Measurements from ENCODE around the gene CAMSAP3.

The CAMSAP3 gene

GRCh38 chr19:7614859-7615741, 19.4 kb downstream of the CAMSAP3 start:
- no peaks in the 10 kb centered on the region for H3K27me3 ChIP-seq (ENCODE audit: control insufficient read depth, insufficient read depth, low read length)
- H3K4me3 ChIP-seq (ENCODE audit: low read depth, low read length), result no peak overlapping the region
- TF ChIP-seq, protein P1, sequence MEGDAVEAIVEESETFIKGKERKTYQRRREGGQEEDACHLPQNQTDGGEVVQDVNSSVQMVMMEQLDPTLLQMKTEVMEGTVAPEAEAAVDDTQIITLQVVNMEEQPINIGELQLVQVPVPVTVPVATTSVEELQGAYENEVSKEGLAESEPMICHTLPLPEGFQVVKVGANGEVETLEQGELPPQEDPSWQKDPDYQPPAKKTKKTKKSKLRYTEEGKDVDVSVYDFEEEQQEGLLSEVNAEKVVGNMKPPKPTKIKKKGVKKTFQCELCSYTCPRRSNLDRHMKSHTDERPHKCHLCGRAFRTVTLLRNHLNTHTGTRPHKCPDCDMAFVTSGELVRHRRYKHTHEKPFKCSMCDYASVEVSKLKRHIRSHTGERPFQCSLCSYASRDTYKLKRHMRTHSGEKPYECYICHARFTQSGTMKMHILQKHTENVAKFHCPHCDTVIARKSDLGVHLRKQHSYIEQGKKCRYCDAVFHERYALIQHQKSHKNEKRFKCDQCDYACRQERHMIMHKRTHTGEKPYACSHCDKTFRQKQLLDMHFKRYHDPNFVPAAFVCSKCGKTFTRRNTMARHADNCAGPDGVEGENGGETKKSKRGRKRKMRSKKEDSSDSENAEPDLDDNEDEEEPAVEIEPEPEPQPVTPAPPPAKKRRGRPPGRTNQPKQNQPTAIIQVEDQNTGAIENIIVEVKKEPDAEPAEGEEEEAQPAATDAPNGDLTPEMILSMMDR (IDR thresholded peaks at IDR 0.05), result no peak
- H3K4me2 ChIP-seq (ENCODE audit: low read length), result no peak overlapping the region
- H2AFZ ChIP-seq, result no peak overlapping the region
- H3K9ac ChIP-seq, result no peak overlapping the region
- no peaks in the 10 kb centered on the region for H3K79me2 ChIP-seq
- no peaks in the 10 kb centered on the region for H3K36me3 ChIP-seq (ENCODE audit: control insufficient read depth, insufficient read depth, low read length)
- peaks cover 3% of the 10 kb centered on the region for H3K4me1 ChIP-seq
- no peak overlapping the region for H3K27ac ChIP-seq
- H3K9me3 ChIP-seq (ENCODE audit: control insufficient read depth, low read length), result no peaks in the 10 kb centered on the region

DNA sequence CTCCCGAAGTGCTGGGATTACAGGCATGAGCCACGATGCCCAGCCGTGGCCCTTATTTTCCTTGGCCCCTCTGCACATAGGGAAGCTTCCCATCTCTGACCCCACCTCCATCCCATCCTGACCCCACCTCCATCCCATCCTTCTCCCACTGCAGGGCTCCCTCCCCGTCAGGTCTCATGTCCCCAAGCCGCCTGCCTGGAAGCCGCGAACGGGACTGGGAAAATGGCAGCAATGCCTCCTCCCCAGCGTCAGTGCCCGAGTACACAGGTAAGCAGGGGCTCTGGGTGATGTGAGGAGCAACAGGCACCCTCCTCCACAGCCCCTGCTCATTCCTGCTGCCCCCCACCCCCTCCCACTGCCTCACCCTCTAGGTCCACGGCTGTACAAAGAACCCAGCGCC, 21.5 kb downstream of the CAMSAP3 start:
- no peak overlapping the region for H2AFZ ChIP-seq
- H3K36me3 ChIP-seq (ENCODE audit: control insufficient read depth, insufficient read depth, low read length), result no peaks in the 10 kb centered on the region
- no peak overlapping the region for H3K4me2 ChIP-seq (ENCODE audit: low read length)
- no peak overlapping the region for H3K9ac ChIP-seq
- no peak overlapping the region for H3K4me3 ChIP-seq (ENCODE audit: low read depth, low read length)
- no peak overlapping the region for H3K27ac ChIP-seq
- TF ChIP-seq, protein P1 (IDR thresholded peaks at IDR 0.05), result no peak
- no peaks in the 10 kb centered on the region for H3K9me3 ChIP-seq (ENCODE audit: control insufficient read depth, low read length)
- H3K79me2 ChIP-seq, result no peaks in the 10 kb centered on the region
- no peaks in the 10 kb centered on the region for H3K27me3 ChIP-seq (ENCODE audit: control insufficient read depth, insufficient read depth, low read length)
- peaks cover 3% of the 10 kb centered on the region for H3K4me1 ChIP-seq

DNA sequence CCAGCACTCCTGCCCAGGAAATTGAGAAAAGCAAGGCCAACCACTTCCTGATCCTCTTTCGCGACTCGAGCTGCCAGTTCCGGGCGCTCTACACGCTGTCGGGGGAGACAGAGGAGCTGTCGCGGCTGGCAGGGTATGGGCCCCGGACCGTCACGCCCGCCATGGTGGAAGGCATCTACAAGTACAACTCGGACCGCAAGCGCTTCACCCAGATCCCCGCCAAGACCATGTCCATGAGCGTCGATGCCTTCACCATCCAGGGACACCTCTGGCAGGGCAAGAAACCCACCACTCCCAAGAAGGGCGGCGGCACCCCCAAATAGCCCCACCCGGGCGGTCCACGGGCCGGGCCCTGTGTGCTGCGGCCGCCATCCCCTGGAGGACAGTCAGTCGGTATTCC, 22.1 kb downstream of the CAMSAP3 start:
- H3K36me3 ChIP-seq (ENCODE audit: control insufficient read depth, insufficient read depth, low read length), result no peaks in the 10 kb centered on the region

GRCh38 chr19:7618348-7618747, 22.7 kb downstream of the CAMSAP3 start:
- Histone ChIP-seq H3K4me1 (peaks cover 3% of the 10 kb centered on the region), H3K27ac (no peak overlapping the region), H3K4me3 (ENCODE audit: low read depth, low read length) (no peak overlapping the region), H3K79me2 (peaks cover 6% of the 10 kb centered on the region), H3K27me3 (ENCODE audit: control insufficient read depth, insufficient read depth, low read length) (no peaks in the 10 kb centered on the region), H3K4me2 (ENCODE audit: low read length) (no peak overlapping the region), H3K9ac (no peak overlapping the region), H2AFZ (no peak overlapping the region), H3K36me3 (ENCODE audit: control insufficient read depth, insufficient read depth, low read length) (no peaks in the 10 kb centered on the region), H3K9me3 (ENCODE audit: control insufficient read depth, low read length) (no peaks in the 10 kb centered on the region)
- TF ChIP-seq, protein P1 (IDR thresholded peaks at IDR 0.05), result no peak

More for the DNA sequence above, 22.1 kb downstream of the CAMSAP3 start:
- Histone ChIP-seq H3K9me3 (ENCODE audit: control insufficient read depth, low read length) (no peaks in the 10 kb centered on the region), H2AFZ (no peak overlapping the region), H3K9ac (no peak overlapping the region), H3K27ac (no peak overlapping the region), H3K79me2 (peaks cover under 1% of the 10 kb centered on the region), H3K27me3 (ENCODE audit: control insufficient read depth, insufficient read depth, low read length) (no peaks in the 10 kb centered on the region), H3K4me1 (peaks cover 3% of the 10 kb centered on the region), H3K4me3 (ENCODE audit: low read depth, low read length) (no peak overlapping the region), H3K4me2 (ENCODE audit: low read length) (no peak overlapping the region)
- TF ChIP-seq, protein P1 (IDR thresholded peaks at IDR 0.05), result no peak
